D341Med (cell line): ENCODE measurements around the gene CCNYL1.
"Not testable (repeated sequence)": the region's sequence is repeated elsewhere in the genome, so short reads cannot be mapped to it uniquely, and the experiment has no call there.

Experiments used
- DNase-seq: peaks from one replicate; pipeline ENCODE4 v3.0.0; 2012; ENCODE audit warnings: low spot score

Gene CCNYL1

DNA sequence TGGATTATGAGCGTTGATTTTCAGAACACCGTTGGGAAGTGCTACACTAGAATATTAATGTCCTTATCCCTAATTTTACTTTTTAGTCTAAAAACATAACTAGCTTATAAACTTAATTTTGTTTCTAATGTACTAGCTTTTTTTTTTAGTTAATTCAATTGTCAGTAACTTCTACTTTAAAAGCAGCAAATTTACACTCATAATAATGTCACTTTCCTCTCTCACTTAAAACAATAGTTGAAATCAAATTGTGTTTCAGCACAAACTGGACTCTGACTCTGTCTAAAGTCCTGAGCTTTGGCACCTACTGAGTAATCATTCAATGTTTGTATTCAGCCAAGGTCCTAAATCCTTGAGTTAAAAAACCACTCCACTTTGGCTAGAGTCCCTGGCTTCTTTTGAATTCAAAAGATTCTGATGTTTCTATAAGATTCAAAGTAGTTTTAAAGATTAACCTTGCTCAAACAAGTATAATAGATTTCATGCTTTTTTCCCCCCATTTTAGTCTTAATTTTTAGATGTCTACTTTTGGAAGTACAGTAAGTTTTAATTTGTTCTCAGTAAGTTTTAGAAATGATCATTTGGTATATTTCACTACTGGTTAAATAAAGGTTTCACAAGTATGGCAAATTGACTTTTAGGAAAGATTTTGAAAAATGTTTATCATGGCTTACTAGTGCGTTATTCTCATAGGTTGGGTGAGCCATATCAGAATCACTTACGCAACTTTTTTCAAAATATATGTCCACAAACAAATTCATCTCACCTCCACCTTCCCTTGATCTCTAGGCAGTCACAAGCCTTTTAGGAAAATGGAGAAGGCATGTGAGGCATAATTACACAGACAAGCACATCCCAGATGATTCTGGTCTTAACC, 23.4 kb downstream of the CCNYL1 start:
- DNase-seq: no peak

DNA sequence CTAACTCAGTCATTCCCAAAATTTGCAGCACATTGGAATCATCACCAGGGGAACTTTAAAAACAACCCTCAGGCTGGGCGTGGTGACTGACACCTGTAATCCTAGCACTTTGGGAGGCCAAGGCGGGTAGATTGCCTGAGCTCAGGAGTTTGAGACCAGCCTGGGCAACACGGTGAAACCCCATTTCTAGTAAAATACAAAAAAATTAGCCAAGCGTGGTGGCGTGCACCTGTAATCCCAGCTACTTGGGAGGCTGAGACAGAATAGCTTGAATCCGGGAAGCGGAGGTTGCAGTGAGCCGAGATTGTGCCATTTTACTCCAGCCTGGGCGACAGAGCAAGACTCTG, 24.0 kb downstream of the CCNYL1 start:
- DNase-seq: not testable (repeated sequence)

DNA sequence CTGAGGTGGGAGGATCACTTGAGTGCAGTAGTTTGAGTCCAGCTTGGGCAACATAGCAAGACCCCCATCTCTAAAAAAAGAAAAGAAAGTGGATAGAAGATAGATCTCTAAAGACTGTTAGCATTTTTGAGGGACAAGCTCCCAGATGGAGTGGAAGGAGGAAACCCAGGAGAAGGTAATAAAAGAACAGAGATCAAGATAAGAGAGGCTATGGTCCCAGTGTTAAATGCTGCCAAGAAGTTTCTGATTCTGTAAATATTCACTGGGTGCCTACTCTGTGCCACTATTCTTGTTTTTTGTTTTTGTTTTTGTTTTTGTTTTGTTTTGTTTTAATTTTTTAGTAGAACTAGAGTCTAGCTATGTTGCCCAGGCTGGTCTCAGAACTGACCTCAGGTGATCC, 32.1 kb downstream of the CCNYL1 start:
- DNase-seq: no peak

DNA sequence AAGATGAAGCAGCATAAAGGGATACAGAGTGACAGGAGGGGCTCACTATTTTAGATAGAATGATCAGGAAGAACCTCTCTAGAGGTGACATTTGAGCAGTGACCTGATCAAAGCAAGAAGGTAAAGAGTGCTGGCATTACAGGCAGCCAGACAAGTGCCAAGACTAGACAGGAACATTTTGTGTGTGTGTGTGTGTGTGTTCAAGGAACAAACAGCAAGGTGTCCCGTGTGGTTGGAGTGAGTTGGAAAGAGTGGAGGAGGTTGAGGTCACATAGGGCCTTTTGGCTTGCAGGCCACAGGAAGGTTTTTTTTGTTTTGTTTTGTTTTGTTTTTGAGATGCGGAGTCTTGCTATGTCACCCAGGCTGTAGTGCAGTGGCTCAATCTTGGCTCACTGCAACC, 32.6 kb downstream of the CCNYL1 start:
- DNase-seq: no peak

DNA sequence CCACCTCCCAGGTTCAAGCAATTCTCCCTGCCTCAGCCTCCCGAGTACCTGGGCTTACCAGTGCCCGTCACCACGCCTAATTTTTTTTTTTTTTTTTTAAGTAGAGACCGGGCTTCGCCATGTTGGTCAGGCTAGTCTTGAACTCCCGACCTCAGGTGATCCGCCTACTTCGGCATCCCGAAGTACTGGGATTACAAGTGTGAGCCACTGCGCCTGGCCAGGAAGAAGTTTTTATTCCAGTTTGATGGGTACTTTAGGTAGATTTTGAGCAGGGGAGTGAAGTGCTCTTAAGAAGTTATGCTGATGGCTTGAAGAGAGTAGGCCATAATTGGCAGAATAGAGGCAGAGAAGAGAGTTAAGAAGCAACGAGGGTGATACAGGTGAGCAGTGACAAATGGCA, 33.0 kb downstream of the CCNYL1 start:
- no peak for DNase-seq

DNA sequence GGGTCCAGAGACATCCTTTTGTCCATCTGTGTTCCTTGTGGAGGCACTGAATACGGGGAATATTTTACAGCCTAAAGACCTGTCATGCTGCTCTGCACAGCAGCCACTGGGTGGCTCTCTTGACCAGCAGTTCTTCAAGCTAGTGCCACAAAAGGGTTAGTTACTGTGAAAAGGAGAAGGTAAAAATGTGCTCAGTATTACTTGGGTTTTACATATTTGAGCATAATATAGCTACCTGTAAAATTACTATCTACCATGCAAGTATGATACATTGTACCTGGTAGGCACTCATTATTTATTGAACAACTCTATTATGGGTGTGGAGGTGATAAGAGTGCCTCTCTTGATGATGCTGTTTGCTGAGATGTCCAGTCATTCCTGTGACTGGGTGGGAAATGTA, 34.7 kb downstream of the CCNYL1 start:
- DNase-seq: peak; percentile 70

DNA sequence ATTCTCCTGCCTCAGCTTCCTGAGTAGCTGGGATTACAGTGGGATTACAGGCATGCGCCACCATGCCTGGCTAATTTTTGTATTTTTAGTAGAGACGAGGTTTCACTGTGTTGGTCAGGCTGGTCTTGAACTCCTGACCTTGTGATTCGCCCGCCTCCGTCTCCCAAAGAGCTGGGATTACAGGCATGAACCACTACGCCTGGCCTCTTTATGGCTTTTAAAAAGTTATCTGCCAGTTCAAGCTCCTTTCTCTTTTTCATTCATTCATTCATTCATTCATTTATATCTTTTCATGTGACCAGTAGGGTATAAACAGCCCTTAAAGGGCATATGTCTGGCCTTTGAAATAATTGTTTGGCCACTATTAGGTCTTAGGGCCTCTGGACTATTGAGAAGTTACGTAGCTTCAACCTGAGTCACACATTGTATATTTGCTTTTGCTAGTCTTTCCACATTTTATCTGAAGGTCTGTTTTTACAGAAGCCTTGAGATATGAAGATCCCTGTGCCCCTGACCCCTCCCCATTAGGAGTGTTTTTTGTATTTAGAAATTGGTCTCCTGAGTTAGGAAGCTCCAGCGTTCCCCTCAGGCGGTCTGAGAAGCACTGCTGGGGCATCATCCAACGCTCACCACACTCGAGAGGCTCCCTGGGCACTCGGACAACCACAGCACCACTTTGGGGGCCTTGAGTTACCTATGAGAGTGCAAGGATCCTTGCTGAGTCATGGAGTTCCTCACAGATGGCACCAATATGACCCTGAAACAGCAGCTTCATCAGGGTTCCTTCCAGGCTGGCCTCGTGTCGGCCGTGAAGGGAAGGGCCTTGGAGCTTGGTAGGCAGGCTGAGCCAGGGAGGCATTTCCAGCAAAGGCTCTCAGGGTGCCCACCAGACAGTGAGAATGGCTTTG, 36.5 kb downstream of the CCNYL1 start:
- DNase-seq: no peak

DNA sequence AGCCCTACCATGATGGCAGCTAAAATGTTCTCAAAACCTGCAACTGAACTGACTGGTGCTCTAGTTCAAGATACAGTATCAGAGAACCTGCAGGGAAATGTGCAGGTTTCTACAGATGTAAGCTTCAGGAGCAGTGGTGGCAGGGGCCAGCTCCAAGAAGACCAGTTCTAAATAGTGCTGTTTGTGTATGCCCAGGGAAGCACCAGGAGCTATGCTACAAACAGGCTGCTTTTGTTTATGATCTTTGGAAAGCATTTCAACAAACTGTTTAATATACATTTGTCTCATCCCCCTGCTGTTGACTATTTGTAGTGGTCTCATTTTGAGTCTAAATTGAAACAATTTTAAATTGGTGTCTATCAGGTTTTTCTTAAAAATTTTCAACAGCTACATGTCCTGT, 37.6 kb downstream of the CCNYL1 start:
- DNase-seq: no peak

DNA sequence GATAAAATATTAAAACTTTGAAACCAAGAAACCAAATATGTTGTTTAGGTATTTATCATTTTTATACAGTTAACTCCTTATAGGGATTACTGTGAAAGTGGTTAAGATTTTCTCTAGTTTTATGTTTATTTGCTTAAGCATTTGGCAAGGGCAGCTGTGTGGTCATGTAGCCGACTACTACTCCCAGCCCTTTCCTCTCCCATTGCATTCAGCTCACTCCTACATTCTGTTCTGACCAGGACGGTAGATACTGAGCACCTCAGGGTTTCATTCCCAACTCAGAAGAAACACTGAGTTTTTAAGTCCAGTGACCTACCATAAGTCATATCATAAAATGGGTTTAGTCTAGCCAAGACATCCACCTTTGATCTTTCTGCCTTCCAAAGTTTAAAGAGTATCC, 38.4 kb downstream of the CCNYL1 start:
- no peak for DNase-seq

DNA sequence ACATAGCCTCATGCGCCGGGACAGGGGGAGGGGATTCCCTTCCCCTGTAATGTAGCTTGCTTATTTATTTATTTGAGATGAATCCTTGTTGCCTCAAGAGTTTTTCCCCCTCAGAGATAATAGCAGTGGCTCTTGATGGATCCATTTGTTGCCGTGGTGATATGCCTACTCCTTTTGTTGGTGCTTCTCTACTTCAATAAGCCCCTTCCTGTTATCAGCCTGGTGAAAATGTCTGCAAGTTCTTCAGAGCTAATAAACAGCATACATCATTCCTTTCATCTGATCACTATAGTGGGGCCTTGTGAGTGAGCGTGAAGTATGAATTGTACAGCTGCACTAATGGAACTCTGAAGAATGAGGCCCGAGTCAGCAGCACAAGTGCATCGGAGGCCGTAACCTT, 38.9 kb downstream of the CCNYL1 start:
- no peak for DNase-seq

DNA sequence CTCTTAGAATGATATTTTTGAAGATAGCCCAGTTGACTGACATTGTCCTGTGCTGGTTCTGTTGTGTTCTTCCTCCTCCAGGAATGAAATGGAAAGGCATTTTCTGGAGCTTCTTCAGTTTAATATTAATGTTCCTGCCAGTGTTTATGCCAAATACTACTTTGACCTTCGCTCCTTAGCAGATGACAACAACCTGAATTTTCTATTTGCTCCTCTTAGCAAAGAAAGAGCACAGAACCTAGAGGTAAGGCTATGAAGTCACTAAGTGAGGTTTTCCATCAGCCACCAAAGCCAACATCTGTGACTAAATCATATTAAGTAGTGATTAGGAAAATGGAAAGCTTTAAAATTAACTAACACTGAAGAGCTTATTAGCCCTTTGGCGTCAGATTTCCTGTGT, 39.4 kb downstream of the CCNYL1 start:
- DNase-seq: peak; percentile 36

DNA sequence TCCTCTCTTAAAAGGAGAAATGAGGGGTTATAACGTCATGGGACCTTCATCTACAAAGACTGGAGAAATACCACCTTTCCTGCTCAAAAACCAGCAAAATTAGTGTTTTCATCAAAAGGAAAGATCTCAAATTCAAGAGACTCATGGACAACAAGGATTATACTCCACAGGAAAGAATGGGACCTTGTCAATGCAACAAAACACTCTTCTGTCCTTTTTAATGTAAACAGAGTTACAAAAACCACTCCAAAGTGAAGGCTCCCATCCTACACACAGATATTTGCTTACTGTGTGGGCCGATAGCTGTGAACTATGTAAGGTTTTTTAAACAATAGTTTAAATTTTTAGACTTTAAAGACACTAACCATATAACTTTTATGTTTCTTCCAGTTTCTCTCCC, 42.2 kb downstream of the CCNYL1 start:
- DNase-seq: not testable (repeated sequence)

DNA sequence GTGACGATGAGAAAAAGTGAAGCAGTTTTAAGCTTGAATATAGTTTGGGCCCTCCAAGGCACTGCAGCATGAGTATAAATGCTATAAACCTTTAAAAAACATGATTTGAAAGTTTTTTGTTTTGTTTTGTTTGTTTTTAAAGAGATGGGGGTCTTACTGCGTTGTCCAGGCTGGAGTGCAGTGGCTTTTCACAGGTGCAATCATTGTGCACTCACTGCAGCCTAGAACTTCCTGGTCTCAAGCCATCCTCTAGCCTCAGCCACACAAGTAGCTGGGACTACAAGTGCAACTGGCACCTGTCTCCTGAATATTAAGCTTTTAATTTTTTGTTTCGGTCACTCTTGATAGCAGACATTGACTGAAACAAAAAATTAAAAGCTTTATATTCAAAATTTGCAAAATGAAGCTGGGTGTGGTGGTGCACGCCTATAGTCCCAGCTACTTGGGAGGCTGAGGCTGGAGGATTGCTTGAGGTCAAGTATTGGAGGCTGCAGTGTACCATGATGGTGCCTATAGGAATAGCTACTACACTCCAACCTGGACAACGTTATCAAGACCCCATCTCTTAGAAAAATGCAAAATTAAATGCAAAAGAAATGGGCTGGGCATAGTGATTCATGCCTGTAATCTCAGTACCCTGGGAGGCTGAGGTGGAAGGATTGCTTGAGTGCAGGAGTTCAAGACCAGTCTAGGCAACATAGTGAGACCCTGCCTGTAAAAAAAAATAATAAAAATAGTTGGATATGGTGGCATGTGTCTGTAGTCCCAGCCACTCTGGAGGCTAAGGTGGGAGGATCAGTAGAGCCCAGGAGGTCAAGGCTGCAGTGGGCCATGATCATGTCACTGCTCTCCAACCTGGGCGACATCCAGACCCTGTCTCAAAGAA, 43.3 kb downstream of the CCNYL1 start:
- DNase-seq: no peak

DNA sequence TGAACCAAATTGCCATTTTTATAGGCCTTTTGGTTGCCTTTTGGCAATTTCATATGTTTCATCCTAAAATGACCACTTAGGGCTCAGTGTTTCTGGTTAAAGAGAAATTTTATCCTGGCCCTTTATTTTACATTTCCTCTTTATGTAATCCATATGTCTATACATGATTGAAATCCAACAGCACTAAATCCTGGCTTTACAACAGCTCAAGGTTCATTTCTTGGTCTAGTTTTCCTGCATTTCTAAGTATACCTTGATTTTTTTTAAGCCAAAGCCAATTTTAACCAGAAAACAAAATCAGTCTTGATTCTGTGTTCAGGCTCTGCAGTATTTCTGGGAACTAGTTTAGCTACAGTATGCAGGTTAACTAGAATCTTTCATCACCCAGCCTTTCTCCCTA, 46.6 kb downstream of the CCNYL1 start:
- DNase-seq: no peak

DNA sequence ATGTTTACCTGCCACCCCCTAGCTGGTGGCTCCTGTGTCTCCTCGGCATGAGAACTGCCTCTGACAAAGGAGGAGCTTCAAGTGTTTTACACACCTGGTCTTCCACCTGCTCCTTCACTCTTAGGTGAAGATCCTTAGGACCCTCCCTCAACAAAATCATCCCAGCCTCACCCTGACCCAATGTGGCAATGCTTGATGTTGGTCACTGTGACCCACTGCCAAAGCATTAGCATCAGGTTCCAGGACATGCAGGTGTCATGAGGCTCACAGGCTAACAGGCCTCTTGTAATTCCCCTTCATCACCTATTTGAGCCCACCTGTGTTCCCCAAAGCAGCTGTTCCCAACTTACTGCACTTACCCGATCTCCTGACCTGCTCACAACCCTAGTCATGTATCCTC, 48.5 kb downstream of the CCNYL1 start:
- no peak for DNase-seq

DNA sequence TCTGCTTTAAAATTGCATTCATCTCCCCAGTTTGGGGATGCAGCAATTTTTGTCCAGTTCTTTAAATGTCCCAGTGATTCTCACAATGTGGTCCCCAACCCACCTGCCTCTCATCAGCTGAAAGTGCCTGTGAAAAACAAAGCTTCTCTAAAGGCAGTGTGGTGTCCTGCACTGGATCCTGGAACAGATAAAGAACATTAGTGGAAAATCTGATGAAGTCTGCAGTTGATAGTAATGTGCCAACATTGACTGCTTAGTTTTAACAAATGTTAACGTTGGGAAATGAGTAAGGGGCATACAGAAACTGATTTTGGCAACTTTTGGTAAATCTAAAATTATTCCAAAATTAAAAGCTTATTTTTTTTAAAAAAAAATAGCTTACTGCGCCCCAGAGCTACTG, 49.0 kb downstream of the CCNYL1 start:
- DNase-seq: no peak

DNA sequence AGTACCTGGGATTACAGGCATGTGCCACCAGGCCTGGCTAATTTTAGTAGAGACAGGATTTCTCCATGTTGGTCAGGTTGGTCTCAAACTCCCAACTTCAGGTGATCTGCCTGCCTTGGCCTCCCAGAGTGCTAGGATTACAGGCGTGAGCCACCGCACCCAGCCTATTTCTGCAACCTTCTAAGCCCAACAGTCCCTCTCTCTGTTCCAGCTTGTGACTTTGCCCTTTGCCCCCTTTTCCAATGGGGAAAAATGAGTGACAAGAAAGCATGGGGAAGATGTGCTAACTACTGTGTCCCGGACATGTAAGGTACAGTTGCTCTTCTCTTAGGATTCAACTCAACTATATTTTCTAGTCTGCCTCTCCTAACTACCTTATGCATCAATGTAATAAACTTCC, 50.0 kb downstream of the CCNYL1 start:
- not testable (repeated sequence) for DNase-seq

DNA sequence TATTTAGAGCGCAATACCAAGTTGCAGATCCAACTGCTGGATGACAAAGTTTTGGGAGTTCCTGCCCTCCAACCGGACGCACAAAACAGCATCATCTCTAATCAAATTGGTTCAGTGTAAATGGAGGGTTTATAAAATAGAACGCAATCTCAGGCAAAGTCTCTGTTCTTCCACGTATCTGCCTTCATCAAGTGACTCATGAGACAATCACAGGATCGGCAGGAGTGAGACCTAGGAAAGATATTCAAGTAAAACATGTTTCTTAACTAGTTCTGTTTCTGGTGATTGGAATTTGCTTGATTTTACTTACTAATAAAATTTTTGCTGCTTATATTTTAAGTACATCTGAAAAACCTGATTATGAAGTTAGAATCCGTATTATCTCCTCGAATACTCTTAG, 50.7 kb downstream of the CCNYL1 start:
- DNase-seq: no peak

DNA sequence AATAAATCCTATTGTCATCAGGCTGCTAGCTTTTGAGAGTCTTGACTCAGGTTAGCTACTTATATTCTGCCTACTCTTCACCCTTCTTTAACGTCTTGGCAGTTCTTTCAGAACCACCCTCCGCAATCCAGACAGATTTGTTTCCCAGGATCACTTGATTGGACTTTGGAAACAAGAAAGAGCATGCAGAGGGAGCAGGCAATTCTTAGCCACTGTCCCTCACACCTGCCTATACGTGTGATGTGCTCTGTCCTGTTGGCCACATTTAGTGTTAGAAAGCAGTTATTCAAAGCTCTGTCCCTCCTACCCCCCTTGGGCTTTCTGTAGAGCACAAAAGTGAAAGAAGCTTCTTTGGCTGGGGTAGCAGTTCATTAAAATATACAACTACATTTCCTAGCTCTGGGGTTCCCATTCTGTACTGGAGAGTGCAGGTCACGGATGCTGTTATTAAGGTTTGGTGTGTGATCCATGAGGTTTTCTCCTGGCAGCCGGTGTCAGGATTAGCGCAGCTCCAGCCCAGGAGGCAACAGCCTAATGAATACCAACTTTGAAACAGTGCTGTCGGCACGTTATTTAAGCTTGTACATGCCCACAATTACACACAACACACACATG, 52.0 kb downstream of the CCNYL1 start:
- peak; percentile 52 for DNase-seq

DNA sequence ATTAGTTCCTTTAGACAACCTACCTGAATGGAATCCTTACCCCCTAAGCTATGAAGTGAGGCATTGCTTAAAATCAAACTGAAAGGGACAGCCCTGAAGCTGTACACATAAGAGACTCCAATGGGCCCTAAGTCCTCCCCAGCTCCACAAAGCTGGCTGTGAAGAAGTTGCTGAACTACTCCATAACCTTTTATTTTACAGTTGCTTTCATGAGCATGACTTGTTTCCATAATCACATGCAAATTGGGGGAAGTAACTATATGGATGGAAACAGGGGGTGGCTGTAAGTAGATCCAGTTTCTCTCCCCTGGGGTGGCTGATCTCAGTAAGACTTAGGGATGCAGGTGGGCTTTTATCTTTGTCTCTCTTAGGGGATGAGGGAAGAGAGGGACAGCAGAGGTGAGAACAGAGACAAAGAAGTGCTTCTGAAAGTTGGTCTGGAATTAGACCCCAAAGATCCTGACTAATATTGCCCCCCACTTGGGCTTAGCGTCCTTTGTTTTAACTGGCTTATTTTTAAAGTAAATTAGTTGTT, 52.7 kb downstream of the CCNYL1 start:
- DNase-seq: no peak

DNA sequence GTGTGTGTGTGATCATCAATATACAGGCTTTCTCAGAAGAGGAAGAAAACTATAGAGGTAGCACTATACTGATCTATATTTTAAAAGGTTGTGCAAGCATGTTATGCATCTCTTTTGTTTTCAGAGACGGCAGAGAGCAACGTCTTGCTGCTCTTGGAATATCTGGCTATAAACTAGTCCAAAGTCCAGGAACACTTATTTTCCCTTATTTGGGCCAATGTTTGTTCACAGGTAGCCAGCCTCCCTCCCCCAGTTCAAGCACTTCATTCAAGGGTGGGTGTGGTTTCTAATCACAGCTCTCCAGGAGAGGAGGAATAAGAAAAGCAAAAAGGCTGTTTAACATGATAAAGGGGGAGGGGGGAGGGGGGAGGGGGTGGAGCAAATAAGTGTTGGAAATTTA, 54.1 kb downstream of the CCNYL1 start:
- DNase-seq: no peak
